K562 (cell line): Measurements from ENCODE around the gene GIGYF2. TPM values are rescaled to one million over a fixed set of nuclear protein-coding genes. Genes with fewer than 3 reads are reported as not detected.
A peak's percentile ranks its signal among the peaks of the same experiment; 100 is the strongest.

Experiments
- ATAC-seq: fragments of 200-7000 bp; cut with Tn5 transposase; 3 replicates; pipeline ENCODE4 v1.9.1; 2020; ENCODE audit warnings: moderate library complexity
- BruUV-seq: library from RNA; stranded (reverse); fragments of 400-500 nt; replicated peaks from 2 replicates; lab custom pipeline; 2021; lab: Mats Ljungman, UMichigan
- CTCF ChIA-PET: fragments of 300-600 bp; formaldehyde crosslinking; extraction: SDS; loops from one replicate; lab custom pipeline; 2021; ENCODE audit warnings: low intra/inter-chr PET ratio; lab: Yijun Ruan, JAX
- POLR2A ChIA-PET: fragments of 300-600, 350-650 bp; sonication (Branson Sonifier 250); formaldehyde crosslinking; extraction: SDS; loops from one replicate; lab custom pipeline; 2021; ENCODE audit warnings: antibody characterized with exemption, inconsistent platforms; lab: Yijun Ruan, JAX
- DNase-seq, 4 experiments: peaks; one replicate each; pipeline versions ENCODE4 v3.0.0 to v3.0.0-alpha.2; 2011 to 2018; ENCODE audit warnings: low spot score in 3 of 4, mixed read lengths in 3 of 4; ENCODE audit errors: extremely low read depth in 1 of 4
- FAIRE-seq: peaks from 2 replicates; lab custom pipeline; 2011; peaks lifted over from hg19 to GRCh38; lab: Jason Lieb, UNC
- H2AFZ ChIP-seq: 2 replicates; pipeline ENCODE4 v1.6.0; 2011; ENCODE audit warnings: low read depth, low read length, control low read depth, inconsistent platforms
- H3K27ac ChIP-seq: fragments of 200-600 bp; 3 replicates; pipeline ENCODE4 v1.8.0; 2011; ENCODE audit warnings: low read depth, mild to moderate bottlenecking, control low read depth, inconsistent platforms, low read length, moderate library complexity, mixed read lengths; ENCODE audit errors: extremely low read depth
- H3K27me3 ChIP-seq, 2 experiments: fragments of 300-600 bp in 1 of 2; 2 replicates in 1 of 2; 3 replicates in 1 of 2; pipeline versions ENCODE4 v1.6.0 to v1.8.0; 2011; ENCODE audit warnings: inconsistent platforms in 2 of 2, low read length in 2 of 2, mild to moderate bottlenecking in 1 of 2, mixed read lengths in 1 of 2, moderate library complexity in 1 of 2; ENCODE audit not compliant: control insufficient read depth in 2 of 2, insufficient read depth in 2 of 2
- H3K36me3 ChIP-seq: fragments of 300-600 bp; 3 replicates; pipeline ENCODE4 v1.8.0; 2011; ENCODE audit warnings: mild to moderate bottlenecking, low read length, inconsistent platforms; ENCODE audit not compliant: control insufficient read depth, insufficient read depth
- H3K4me1 ChIP-seq, 2 experiments: fragments of 200-600 bp in 1 of 2; replicated peaks in 1 of 2; 2 replicates in 1 of 2; 3 replicates in 1 of 2; pipeline versions ENCODE4 v1.5.1 to v1.8.0; 2011; ENCODE audit warnings: inconsistent platforms in 2 of 2, low read length in 2 of 2, mild to moderate bottlenecking in 1 of 2, mixed read lengths in 1 of 2, moderate library complexity in 1 of 2; ENCODE audit not compliant: control insufficient read depth in 2 of 2, insufficient read depth in 2 of 2
- H3K4me2 ChIP-seq: 2 replicates; pipeline ENCODE4 v1.6.1; 2011; ENCODE audit warnings: low read length, control low read depth, inconsistent platforms, mixed read lengths; ENCODE audit not compliant: insufficient read depth
- H3K4me3 ChIP-seq: fragments of 200-600 bp; sonication (generic), shearing (Covaris generic); 2 replicates; pipeline ENCODE4 v1.5.1; 2016; ENCODE audit warnings: control low read depth, inconsistent platforms
- H3K79me2 ChIP-seq: fragments of 200-600 bp; 3 replicates; pipeline ENCODE4 v1.8.0; 2011; ENCODE audit warnings: low read length, inconsistent platforms; ENCODE audit not compliant: control insufficient read depth, insufficient read depth
- H3K9ac ChIP-seq, 2 experiments: 2 replicates each; pipeline versions ENCODE4 v1.6.0 to v1.6.1; 2011; ENCODE audit warnings: low read depth in 2 of 2, low read length in 2 of 2, control low read depth in 1 of 2, inconsistent platforms in 1 of 2, mild to moderate bottlenecking in 1 of 2, mixed read lengths in 1 of 2; ENCODE audit not compliant: insufficient read depth in 1 of 2
- H3K9me1 ChIP-seq: one replicate; pipeline ENCODE4 v1.6.0; 2011; ENCODE audit warnings: inconsistent platforms, mild to moderate bottlenecking, low read length, moderate library complexity; ENCODE audit not compliant: control insufficient read depth, insufficient read depth
- H3K9me3 ChIP-seq: replicated peaks from 2 replicates; pipeline ENCODE4 v1.5.1; 2011; ENCODE audit warnings: low read depth, low read length, inconsistent platforms; ENCODE audit not compliant: control insufficient read depth, insufficient read depth
- H4K20me1 ChIP-seq: replicated peaks from 2 replicates; pipeline ENCODE4 v1.6.1; 2011; ENCODE audit warnings: low read length, inconsistent platforms, mixed read lengths; ENCODE audit not compliant: control insufficient read depth, insufficient read depth
- CBX1 ChIP-seq: sonication (generic); IDR thresholded peaks from 2 replicates; pipeline ENCODE4 v1.6.1; 2016; ENCODE audit warnings: antibody characterized with exemption, low read depth, mild to moderate bottlenecking
- NR1H2 ChIP-seq: sonication (generic); formaldehyde crosslinking; IDR thresholded peaks from 2 replicates; pipeline ENCODE4 v1.4.0; 2020; ENCODE audit warnings: mild to moderate bottlenecking, missing genetic modification reagents
- PCBP2 ChIP-seq: fragments of 200-400 bp; formaldehyde crosslinking; IDR thresholded peaks from 2 replicates; pipeline ENCODE4 v1.6.1; 2018; ENCODE audit warnings: low read length, low read depth, mild to moderate bottlenecking, moderate library complexity; ENCODE audit not compliant: poor library complexity, severe bottlenecking
- PML ChIP-seq: IDR thresholded peaks from 2 replicates; pipeline ENCODE4 v1.6.1; 2012; ENCODE audit warnings: low read length, inconsistent platforms
- ZNF347 ChIP-seq: fragments of 450-650 bp; formaldehyde crosslinking; IDR thresholded peaks from 2 replicates; pipeline ENCODE4 v1.4.0; 2020; ENCODE audit warnings: low read depth, mild to moderate bottlenecking, moderate library complexity
- WGBS: fragments of 100-300 bp; shearing (Covaris generic); methylation state at CpG from one replicate; pipeline ENCODE4 v1.1.6; 2016; ENCODE audit warnings: low coverage, mixed read lengths; ENCODE audit not compliant: insufficient coverage; ENCODE audit errors: missing lambda C conversion rate; 5-methylcytosine and 5-hydroxymethylcytosine counted together
- in situ Hi-C: fragments of 300-500 bp; cut with MboI; formaldehyde crosslinking; loops from 4 replicates; pipeline ENCODE4 v1.15.0; 2018; ENCODE audit warnings: inconsistent platforms, mixed read lengths
- intact Hi-C: fragments of 100-400 bp; cut with micrococcal nuclease; formaldehyde crosslinking; loops from 2 replicates; pipeline ENCODE4 v1.14.2; 2022
- polyA plus RNA-seq, 8 experiments: library from polyadenylated mRNA; depleted of rRNA in 4 of 8; stranded (reverse) in 5 of 8; unstranded in 3 of 8; fragments of >200 nt; fragmentation: Nextera tagmentation in 2 of 8; fragmentation: Illumina TruSeq in 1 of 8; extraction: Ambion mirVana in 2 of 8; extraction: Trizol in 1 of 8; gene quantifications; 2 replicates each; pipeline versions ENCODE4 v1.2.1 to v1.2.3, GENCODE V29; 2011 to 2014; ENCODE audit warnings: inconsistent platforms in 1 of 8, missing spikeins in 1 of 8
- total RNA-seq, 7 experiments: library from RNA; depleted of rRNA in 6 of 7; stranded (reverse); fragments of >200 nt in 6 of 7; fragmentation: Illumina TruSeq in 2 of 7; extraction: Trizol in 2 of 7; gene quantifications; 2 replicates each; pipeline versions ENCODE4 v1.2.1 to v1.2.3, GENCODE V29; 2011 to 2021; ENCODE audit warnings: low replicate concordance in 1 of 7
- TF ChIP-seq, protein P1 (sequence below), 2 experiments: IDR thresholded peaks; 2 replicates each; pipeline ENCODE4 v1.6.1; 2012; ENCODE audit warnings: improper control_type of control experiment in 2 of 2, low read depth in 2 of 2, low read length in 2 of 2, borderline replicate concordance in 1 of 2
- TF ChIP-seq, protein P2 (sequence below): fragments of 250-450 bp; sonication (Bioruptor Pico); IDR thresholded peaks from 2 replicates; pipeline ENCODE4 v1.5.1; 2021; ENCODE audit warnings: mild to moderate bottlenecking
- TF ChIP-seq, protein P3 (sequence below): fragments of 250-450 bp; sonication (Bioruptor Pico); IDR thresholded peaks from 2 replicates; pipeline ENCODE4 v1.9.0; 2021; ENCODE audit warnings: mild to moderate bottlenecking

Gene GIGYF2
- total and polyA plus RNA-seq, 9 of the 15 experiments (the other 6 are each of a cell fraction or from before 2014, with no cell fraction given), result 12.7 to 52.7 (median 34.9) TPM

- in situ Hi-C loops (no loop called here), intact Hi-C loops (no loop called here)
- CTCF ChIA-PET, result no interaction called here
- FAIRE-seq (no peak), DNase-seq (no peak), ATAC-seq (no peak)
- Histone ChIP-seq H3K4me2 (no peak overlapping the region), H4K20me1 (no peaks in the 10 kb centered on the region; the same call in 1 of the 2 replicates), H3K9me1 (no peaks in the 10 kb centered on the region), H3K9me3 (no peaks in the 10 kb centered on the region), H3K27ac (no peak overlapping the region), H3K4me1 (peaks cover 0 to 6% of the 10 kb centered on the region in 2 experiments; a peak in 2 of 5 replicates), H3K4me3 (no peak overlapping the region), H2AFZ (no peak overlapping the region), H3K79me2 (no peaks in the 10 kb centered on the region), H3K9ac (0 out of 4 replicates have a peak overlapping the region, but pooled peaks of 1 of the 2 experiments have one; percentile 17), H3K27me3 (peaks cover 14 to 42% of the 10 kb centered on the region in 2 experiments; a peak in 4 of 5 replicates), H3K36me3 (no peaks in the 10 kb centered on the region)
- POLR2A ChIA-PET, result interaction anchor here (1.5 kb wide), 1 partner anchor 11 kb away, joined by 3 read pairs; the partner anchor contains the start of gene SNORC
- 8% methylated on average over 5 of the region's 17 CpGs for WGBS
- TF ChIP-seq NR1H2, result no peak
- TF ChIP-seq, protein P1, sequence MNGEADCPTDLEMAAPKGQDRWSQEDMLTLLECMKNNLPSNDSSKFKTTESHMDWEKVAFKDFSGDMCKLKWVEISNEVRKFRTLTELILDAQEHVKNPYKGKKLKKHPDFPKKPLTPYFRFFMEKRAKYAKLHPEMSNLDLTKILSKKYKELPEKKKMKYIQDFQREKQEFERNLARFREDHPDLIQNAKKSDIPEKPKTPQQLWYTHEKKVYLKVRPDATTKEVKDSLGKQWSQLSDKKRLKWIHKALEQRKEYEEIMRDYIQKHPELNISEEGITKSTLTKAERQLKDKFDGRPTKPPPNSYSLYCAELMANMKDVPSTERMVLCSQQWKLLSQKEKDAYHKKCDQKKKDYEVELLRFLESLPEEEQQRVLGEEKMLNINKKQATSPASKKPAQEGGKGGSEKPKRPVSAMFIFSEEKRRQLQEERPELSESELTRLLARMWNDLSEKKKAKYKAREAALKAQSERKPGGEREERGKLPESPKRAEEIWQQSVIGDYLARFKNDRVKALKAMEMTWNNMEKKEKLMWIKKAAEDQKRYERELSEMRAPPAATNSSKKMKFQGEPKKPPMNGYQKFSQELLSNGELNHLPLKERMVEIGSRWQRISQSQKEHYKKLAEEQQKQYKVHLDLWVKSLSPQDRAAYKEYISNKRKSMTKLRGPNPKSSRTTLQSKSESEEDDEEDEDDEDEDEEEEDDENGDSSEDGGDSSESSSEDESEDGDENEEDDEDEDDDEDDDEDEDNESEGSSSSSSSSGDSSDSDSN (IDR thresholded peaks at IDR 0.05; ENCODE audit: borderline replicate concordance in 1 of 2, low read depth in 2 of 2, low read length in 2 of 2), result no peak
- TF ChIP-seq PCBP2, result no peak
- TF ChIP-seq, protein P2, sequence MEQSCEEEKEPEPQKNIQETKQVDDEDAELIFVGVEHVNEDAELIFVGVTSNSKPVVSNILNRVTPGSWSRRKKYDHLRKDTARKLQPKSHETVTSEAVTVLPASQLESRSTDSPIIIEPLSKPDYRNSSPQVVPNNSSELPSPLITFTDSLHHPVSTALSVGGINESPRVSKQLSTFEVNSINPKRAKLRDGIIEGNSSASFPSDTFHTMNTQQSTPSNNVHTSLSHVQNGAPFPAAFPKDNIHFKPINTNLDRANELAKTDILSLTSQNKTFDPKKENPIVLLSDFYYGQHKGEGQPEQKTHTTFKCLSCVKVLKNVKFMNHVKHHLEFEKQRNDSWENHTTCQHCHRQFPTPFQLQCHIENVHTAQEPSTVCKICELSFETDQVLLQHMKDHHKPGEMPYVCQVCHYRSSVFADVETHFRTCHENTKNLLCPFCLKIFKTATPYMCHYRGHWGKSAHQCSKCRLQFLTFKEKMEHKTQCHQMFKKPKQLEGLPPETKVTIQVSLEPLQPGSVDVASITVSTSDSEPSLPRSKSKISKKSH, result no peak
- TF ChIP-seq, protein P3, sequence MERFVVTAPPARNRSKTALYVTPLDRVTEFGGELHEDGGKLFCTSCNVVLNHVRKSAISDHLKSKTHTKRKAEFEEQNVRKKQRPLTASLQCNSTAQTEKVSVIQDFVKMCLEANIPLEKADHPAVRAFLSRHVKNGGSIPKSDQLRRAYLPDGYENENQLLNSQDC, result no peak
- TF ChIP-seq CBX1, result no peak
- TF ChIP-seq ZNF347, result no peak
- TF ChIP-seq PML, result no peak
- BruUV-seq, result no TSS peak
These were observed 183.7 kb downstream of the GIGYF2 start for GRCh38 chr2:232880764-232881351.
